HCT116 (cell line): ENCODE measurements around the gene RBP4. TPM values are rescaled to one million over a fixed set of nuclear protein-coding genes. Genes with fewer than 3 reads are reported as not detected.

Source experiments
- ATAC-seq: fragments of 200-7000 bp; cut with Tn5 transposase; 2 replicates; pipeline ENCODE4 v1.9.1; 2020; ENCODE audit warnings: mild to moderate bottlenecking, moderate library complexity
- BruUV-seq: library from RNA; stranded (reverse); fragments of 400-500 nt; replicated peaks from 2 replicates; lab custom pipeline; 2021; lab: Mats Ljungman, UMichigan
- CTCF ChIA-PET: fragments of 300-600 bp; sonication (Branson Sonifier 250); formaldehyde crosslinking; loops from one replicate; lab custom pipeline; 2021; ENCODE audit warnings: antibody characterized with exemption; lab: Charles Lee
- POLR2A ChIA-PET: fragments of 300-600, 350-600 bp; sonication (Branson Sonifier 250); formaldehyde crosslinking; loops from one replicate; lab custom pipeline; 2021; ENCODE audit warnings: antibody characterized with exemption; lab: Charles Lee
- RAD21 ChIA-PET, 2 experiments: fragments of 300-600 bp; sonication (Branson Sonifier 250); formaldehyde crosslinking; loops; one replicate each; lab custom pipeline; 2023; ENCODE audit warnings: low total read pairs in 2 of 2; ENCODE audit not compliant: uncharacterized antibody in 2 of 2, unreplicated experiment in 2 of 2, low non-redundant PET in 1 of 2; lab: Charles Lee
- DNase-seq: peaks from one replicate; pipeline ENCODE4 v3.0.0-alpha.2; 2010; ENCODE audit warnings: low read depth, low spot score
- H2AFZ ChIP-seq: fragments of 200-600 bp; shearing (Covaris generic), sonication (generic); 2 replicates; pipeline ENCODE4 v1.6.1; 2017; ENCODE audit warnings: low read depth, mixed run types, mixed read lengths, antibody characterized with exemption, low read length; ENCODE audit not compliant: poor library complexity, severe bottlenecking
- H3K27ac ChIP-seq: 2 replicates; pipeline ENCODE4 v1.5.1; 2012; ENCODE audit warnings: low read depth, low read length
- H3K27me3 ChIP-seq: fragments of 200-600 bp; sonication (generic); 2 replicates; pipeline ENCODE4 v1.6.1; 2016; ENCODE audit warnings: mixed run types, low read length, mixed read lengths; ENCODE audit not compliant: insufficient read depth
- H3K36me3 ChIP-seq, 2 experiments: fragments of 200-500 bp in 1 of 2; fragments of 200-600 bp in 1 of 2; sonication (Bioruptor generic) in 1 of 2; sonication (generic) in 1 of 2; 2 replicates each; pipeline versions ENCODE4 v1.5.1 to v1.6.1; 2014 to 2016; ENCODE audit warnings: low read length in 2 of 2, inconsistent platforms in 1 of 2, mixed read lengths in 1 of 2, mixed run types in 1 of 2; ENCODE audit not compliant: insufficient read depth in 2 of 2, control insufficient read depth in 1 of 2
- H3K4me1 ChIP-seq, 2 experiments: fragments of 200-600 bp in 1 of 2; sonication (generic) in 1 of 2; 2 replicates each; pipeline versions ENCODE4 v1.5.1 to v1.6.1; 2012 to 2017; ENCODE audit warnings: low read length in 2 of 2, inconsistent platforms in 1 of 2, mild to moderate bottlenecking in 1 of 2, mixed read lengths in 1 of 2, mixed run types in 1 of 2, moderate library complexity in 1 of 2; ENCODE audit not compliant: insufficient read depth in 2 of 2, control insufficient read depth in 1 of 2
- H3K4me2 ChIP-seq: fragments of 200-600 bp; sonication (generic); 2 replicates; pipeline ENCODE4 v1.6.1; 2017; ENCODE audit warnings: mixed run types, low read length, mixed read lengths
- H3K4me3 ChIP-seq, 2 experiments: fragments of 200-600 bp in 1 of 2; sonication (generic) in 1 of 2; replicated peaks in 1 of 2; 2 replicates each; pipeline ENCODE4 v1.5.1; 2011 to 2016; ENCODE audit warnings: low read length in 2 of 2, control low read depth in 1 of 2, low read depth in 1 of 2, mild to moderate bottlenecking in 1 of 2, mixed read lengths in 1 of 2, mixed run types in 1 of 2
- H3K79me2 ChIP-seq: fragments of 200-600 bp; sonication (generic); 2 replicates; pipeline ENCODE4 v1.6.1; 2017; ENCODE audit warnings: mild to moderate bottlenecking, mixed run types, low read length, moderate library complexity, mixed read lengths; ENCODE audit not compliant: insufficient read depth
- H3K9ac ChIP-seq: fragments of 200-600 bp; sonication (generic); 2 replicates; pipeline ENCODE4 v1.6.1; 2016; ENCODE audit warnings: low read length, mixed read lengths
- H3K9me2 ChIP-seq: fragments of 200-600 bp; sonication (generic), shearing (Covaris generic); 2 replicates; pipeline ENCODE4 v1.6.1; 2017; ENCODE audit warnings: mixed run types, mild to moderate bottlenecking, moderate library complexity; ENCODE audit not compliant: insufficient read depth
- H3K9me3 ChIP-seq, 2 experiments: fragments of 200-500 bp in 1 of 2; fragments of 200-600 bp in 1 of 2; sonication (Bioruptor generic) in 1 of 2; sonication (generic) in 1 of 2; 2 replicates each; pipeline ENCODE4 v1.6.1; 2014 to 2017; ENCODE audit warnings: low read length in 2 of 2, mixed read lengths in 2 of 2, inconsistent platforms in 1 of 2, low read depth in 1 of 2, mild to moderate bottlenecking in 1 of 2, mixed run types in 1 of 2, moderate library complexity in 1 of 2; ENCODE audit not compliant: control insufficient read depth in 1 of 2, insufficient read depth in 1 of 2
- H4K20me1 ChIP-seq: fragments of 200-600 bp; sonication (generic), shearing (Covaris generic); 2 replicates; pipeline ENCODE4 v1.6.1; 2017; ENCODE audit warnings: mixed run types, mild to moderate bottlenecking, moderate library complexity; ENCODE audit not compliant: insufficient read depth
- CBX3 ChIP-seq: IDR thresholded peaks from 2 replicates; pipeline ENCODE4 v1.6.1; 2012; ENCODE audit warnings: low read depth
- CEBPB ChIP-seq: IDR thresholded peaks from 2 replicates; pipeline ENCODE4 v1.6.1; 2012; ENCODE audit warnings: low read depth
- EGR1 ChIP-seq: IDR thresholded peaks from 2 replicates; pipeline ENCODE4 v1.6.1; 2012; ENCODE audit warnings: low read depth
- ELF1 ChIP-seq: IDR thresholded peaks from 2 replicates; pipeline ENCODE4 v1.6.1; 2012; ENCODE audit warnings: low read depth, borderline replicate concordance
- EZH2 ChIP-seq: fragments of 200-600 bp; sonication (generic); IDR thresholded peaks from 2 replicates; pipeline ENCODE4 v1.6.1; 2017; ENCODE audit warnings: antibody characterized with exemption, mixed run types
- EZH2phosphoT487 ChIP-seq: fragments of 200-600 bp; IDR thresholded peaks from 2 replicates; pipeline ENCODE4 v1.6.1; 2018; ENCODE audit warnings: antibody characterized with exemption, borderline replicate concordance
- JUND ChIP-seq: IDR thresholded peaks from 2 replicates; pipeline ENCODE4 v1.6.1; 2012
- POLR2A ChIP-seq: IDR thresholded peaks from 2 replicates; pipeline ENCODE4 v1.7.0; 2011; ENCODE audit warnings: borderline replicate concordance; ENCODE audit not compliant: insufficient read depth, insufficient read length; ENCODE audit errors: extremely low read depth
- POLR2AphosphoS5 ChIP-seq: IDR thresholded peaks from 2 replicates; pipeline ENCODE4 v1.6.1; 2011; ENCODE audit warnings: mild to moderate bottlenecking, low read depth, low read length, moderate library complexity
- RAD21 ChIP-seq: IDR thresholded peaks from 2 replicates; pipeline ENCODE4 v1.6.1; 2012; ENCODE audit warnings: low read depth, mild to moderate bottlenecking
- SIN3A ChIP-seq: IDR thresholded peaks from 2 replicates; pipeline ENCODE4 v1.6.1; 2012; ENCODE audit warnings: low read depth
- SP1 ChIP-seq: IDR thresholded peaks from 2 replicates; pipeline ENCODE4 v1.6.1; 2012; ENCODE audit warnings: low read depth
- YY1 ChIP-seq: IDR thresholded peaks from 2 replicates; pipeline ENCODE4 v1.6.1; 2011; ENCODE audit warnings: low read length, low read depth, moderate library complexity, mild to moderate bottlenecking; ENCODE audit not compliant: insufficient replicate concordance; ENCODE audit errors: extremely low read depth
- ZNF274 ChIP-seq: fragments of 200-500 bp; sonication (Bioruptor generic); IDR thresholded peaks from 2 replicates; pipeline ENCODE4 v1.6.1; 2014; ENCODE audit warnings: mild to moderate bottlenecking, low read depth, low read length, inconsistent platforms
- intact Hi-C: fragments of 100-400 bp; cut with micrococcal nuclease; formaldehyde crosslinking; loops from 2 replicates; pipeline ENCODE4 v1.10.0; 2022
- total RNA-seq: library from RNA; stranded (reverse); gene quantifications from one replicate; pipeline ENCODE4 v1.2.1, GENCODE V29; 2021; ENCODE audit not compliant: unreplicated experiment
- TF ChIP-seq, protein P1 (sequence below), 3 experiments: fragments of 200-600 bp in 1 of 3; sonication (generic) in 1 of 3; IDR thresholded peaks in 2 of 3; conservative IDR thresholded peaks in 1 of 3; 2 replicates each; pipeline ENCODE4 v1.5.1; 2012 to 2017; ENCODE audit warnings: low read depth in 2 of 3, low read length in 2 of 3, antibody characterized with exemption in 1 of 3, borderline replicate concordance in 1 of 3, control low read depth in 1 of 3, mild to moderate bottlenecking in 1 of 3, mixed read lengths in 1 of 3, mixed run types in 1 of 3, moderate library complexity in 1 of 3; ENCODE audit not compliant: insufficient read depth in 1 of 3
- TF ChIP-seq, protein P2 (sequence below): IDR thresholded peaks from 2 replicates; pipeline ENCODE4 v1.6.1; 2012
- TF ChIP-seq, protein P3 (sequence below): IDR thresholded peaks from 2 replicates; pipeline ENCODE4 v1.6.1; 2011; ENCODE audit warnings: mild to moderate bottlenecking, low read length, moderate library complexity; ENCODE audit not compliant: insufficient replicate concordance; ENCODE audit errors: extremely low read depth
- TF ChIP-seq, protein P4 (sequence below): IDR thresholded peaks from 2 replicates; pipeline ENCODE4 v1.6.1; 2012

RBP4 gene
- total RNA-seq, 1 experiment from 2014 or later = 2.4 TPM

DNA sequence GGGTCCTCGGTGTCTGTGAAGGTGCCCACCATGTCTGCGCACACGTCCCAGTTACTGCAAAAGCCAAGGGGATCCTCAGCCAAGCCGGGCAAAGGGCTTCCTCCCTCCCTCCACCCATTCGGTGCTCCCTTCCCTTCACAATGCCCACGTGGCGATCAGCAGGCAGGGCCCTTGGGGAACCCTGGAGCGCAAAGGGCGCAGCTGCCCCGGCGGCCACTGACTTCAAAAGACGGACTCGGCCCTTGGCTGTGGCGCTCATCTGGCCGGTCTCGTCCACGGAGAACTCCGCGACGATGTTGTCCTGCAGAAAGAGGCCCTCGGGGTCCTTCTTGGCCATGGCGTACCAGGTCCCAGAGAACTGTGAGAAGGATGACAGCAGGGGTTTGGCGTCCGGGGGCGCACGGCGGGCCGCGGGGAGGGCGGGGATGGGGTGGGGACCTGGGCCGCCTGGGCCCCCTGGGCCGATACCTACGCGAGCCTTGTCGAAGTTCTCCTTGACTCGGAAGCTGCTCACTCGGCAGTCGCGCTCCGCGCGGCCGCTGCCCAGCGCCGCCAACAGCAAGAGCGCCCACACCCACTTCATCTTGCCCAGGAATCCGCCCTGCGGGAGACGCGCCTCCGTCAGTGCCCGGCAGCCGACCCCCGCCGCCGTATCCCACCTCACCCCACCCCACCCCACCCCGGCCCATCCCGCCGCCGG lies 439 bp downstream of the RBP4 start:
- Histone ChIP-seq H3K4me1 (no peaks in the 10 kb centered on the region), H3K4me2 (no peak overlapping the region), H2AFZ (no peak overlapping the region), H4K20me1 (no peaks in the 10 kb centered on the region), H3K4me3 (no peak overlapping the region), H3K27ac (no peak overlapping the region), H3K79me2 (no peaks in the 10 kb centered on the region), H3K36me3 (no peaks in the 10 kb centered on the region), H3K9me2 (no peaks in the 10 kb centered on the region), H3K9me3 (no peaks in the 10 kb centered on the region), H3K9ac (no peak overlapping the region), H3K27me3 (no peaks in the 10 kb centered on the region)
- no peak for TF ChIP-seq EZH2phosphoT487
- ChIA-PET RAD21 (no interaction called here), POLR2A (no interaction called here), CTCF (no interaction called here)
- intact Hi-C loops = no loop called here
- BruUV-seq = no TSS peak
- DNase-seq (no peak), ATAC-seq (no peak)

DNA sequence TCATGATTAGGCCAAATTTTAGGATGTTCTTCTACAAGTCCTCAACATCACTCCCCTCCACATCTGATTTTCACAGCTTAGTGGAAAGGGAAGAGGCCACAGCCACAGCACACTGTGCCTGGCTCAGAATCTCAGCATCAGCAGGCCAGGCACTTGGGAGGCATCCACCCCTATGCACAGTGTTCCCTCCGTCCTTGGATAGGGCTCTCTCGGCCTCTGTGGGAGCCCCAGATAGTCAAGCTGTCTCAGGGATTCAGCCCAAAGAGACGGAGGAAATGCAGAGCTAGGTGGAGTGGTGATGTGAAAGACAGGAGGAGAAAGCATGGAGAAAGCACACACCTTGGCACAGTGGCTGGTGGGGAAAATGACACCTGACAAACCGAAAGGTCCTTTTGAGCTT lies 1.3 kb downstream of the RBP4 start:
- RAD21 ChIA-PET = no interaction called here
- ATAC-seq (no peak), DNase-seq (no peak)
- Histone ChIP-seq H3K9me3 (no peaks in the 10 kb centered on the region), H3K27me3 (no peaks in the 10 kb centered on the region), H3K79me2 (no peaks in the 10 kb centered on the region), H2AFZ (no peak overlapping the region), H3K4me3 (no peak overlapping the region), H4K20me1 (no peaks in the 10 kb centered on the region), H3K4me2 (no peak overlapping the region), H3K9ac (no peak overlapping the region), H3K9me2 (no peaks in the 10 kb centered on the region), H3K27ac (no peak overlapping the region), H3K36me3 (no peaks in the 10 kb centered on the region), H3K4me1 (no peaks in the 10 kb centered on the region)
- POLR2A ChIA-PET = no interaction called here
- no TSS peak for BruUV-seq
- intact Hi-C loops = no loop called here
- CTCF ChIA-PET = no interaction called here
- TF ChIP-seq SP1 (no peak), POLR2A (no peak), CEBPB (no peak), EGR1 (no peak), ELF1 (no peak), CBX3 (no peak), EZH2 (no peak), POLR2AphosphoS5 (no peak), RAD21 (no peak), JUND (no peak), SIN3A (no peak), YY1 (no peak), ZNF274 (no peak)
- TF ChIP-seq, protein P1, sequence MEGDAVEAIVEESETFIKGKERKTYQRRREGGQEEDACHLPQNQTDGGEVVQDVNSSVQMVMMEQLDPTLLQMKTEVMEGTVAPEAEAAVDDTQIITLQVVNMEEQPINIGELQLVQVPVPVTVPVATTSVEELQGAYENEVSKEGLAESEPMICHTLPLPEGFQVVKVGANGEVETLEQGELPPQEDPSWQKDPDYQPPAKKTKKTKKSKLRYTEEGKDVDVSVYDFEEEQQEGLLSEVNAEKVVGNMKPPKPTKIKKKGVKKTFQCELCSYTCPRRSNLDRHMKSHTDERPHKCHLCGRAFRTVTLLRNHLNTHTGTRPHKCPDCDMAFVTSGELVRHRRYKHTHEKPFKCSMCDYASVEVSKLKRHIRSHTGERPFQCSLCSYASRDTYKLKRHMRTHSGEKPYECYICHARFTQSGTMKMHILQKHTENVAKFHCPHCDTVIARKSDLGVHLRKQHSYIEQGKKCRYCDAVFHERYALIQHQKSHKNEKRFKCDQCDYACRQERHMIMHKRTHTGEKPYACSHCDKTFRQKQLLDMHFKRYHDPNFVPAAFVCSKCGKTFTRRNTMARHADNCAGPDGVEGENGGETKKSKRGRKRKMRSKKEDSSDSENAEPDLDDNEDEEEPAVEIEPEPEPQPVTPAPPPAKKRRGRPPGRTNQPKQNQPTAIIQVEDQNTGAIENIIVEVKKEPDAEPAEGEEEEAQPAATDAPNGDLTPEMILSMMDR (IDR thresholded peaks at IDR 0.05 in 2 of 3, conservative IDR thresholded peaks at IDR 0.05 in 1 of 3; ENCODE audit: borderline replicate concordance in 1 of 3, insufficient read depth in 1 of 3, low read depth in 2 of 3, low read length in 2 of 3) = no peak
- TF ChIP-seq, protein P2, sequence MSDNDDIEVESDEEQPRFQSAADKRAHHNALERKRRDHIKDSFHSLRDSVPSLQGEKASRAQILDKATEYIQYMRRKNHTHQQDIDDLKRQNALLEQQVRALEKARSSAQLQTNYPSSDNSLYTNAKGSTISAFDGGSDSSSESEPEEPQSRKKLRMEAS = no peak
- TF ChIP-seq, protein P3, sequence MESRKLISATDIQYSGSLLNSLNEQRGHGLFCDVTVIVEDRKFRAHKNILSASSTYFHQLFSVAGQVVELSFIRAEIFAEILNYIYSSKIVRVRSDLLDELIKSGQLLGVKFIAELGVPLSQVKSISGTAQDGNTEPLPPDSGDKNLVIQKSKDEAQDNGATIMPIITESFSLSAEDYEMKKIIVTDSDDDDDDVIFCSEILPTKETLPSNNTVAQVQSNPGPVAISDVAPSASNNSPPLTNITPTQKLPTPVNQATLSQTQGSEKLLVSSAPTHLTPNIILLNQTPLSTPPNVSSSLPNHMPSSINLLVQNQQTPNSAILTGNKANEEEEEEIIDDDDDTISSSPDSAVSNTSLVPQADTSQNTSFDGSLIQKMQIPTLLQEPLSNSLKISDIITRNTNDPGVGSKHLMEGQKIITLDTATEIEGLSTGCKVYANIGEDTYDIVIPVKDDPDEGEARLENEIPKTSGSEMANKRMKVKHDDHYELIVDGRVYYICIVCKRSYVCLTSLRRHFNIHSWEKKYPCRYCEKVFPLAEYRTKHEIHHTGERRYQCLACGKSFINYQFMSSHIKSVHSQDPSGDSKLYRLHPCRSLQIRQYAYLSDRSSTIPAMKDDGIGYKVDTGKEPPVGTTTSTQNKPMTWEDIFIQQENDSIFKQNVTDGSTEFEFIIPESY = no peak
- TF ChIP-seq, protein P4, sequence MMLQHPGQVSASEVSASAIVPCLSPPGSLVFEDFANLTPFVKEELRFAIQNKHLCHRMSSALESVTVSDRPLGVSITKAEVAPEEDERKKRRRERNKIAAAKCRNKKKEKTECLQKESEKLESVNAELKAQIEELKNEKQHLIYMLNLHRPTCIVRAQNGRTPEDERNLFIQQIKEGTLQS = no peak
